HUES64 (cell line): ENCODE results near the gene ZNF431. TPM values are rescaled to one million over a fixed set of nuclear protein-coding genes. Genes with fewer than 3 reads are reported as not detected.

Experiments used
- H3K27ac ChIP-seq: 2 replicates; pipeline ENCODE4 v1.7.0; 2013; ENCODE audit warnings: low read depth, low read length, inconsistent platforms
- H3K27me3 ChIP-seq: 2 replicates; pipeline ENCODE4 v1.6.1; 2013; ENCODE audit warnings: mild to moderate bottlenecking, low read length; ENCODE audit not compliant: insufficient read depth
- H3K36me3 ChIP-seq: 2 replicates; pipeline ENCODE4 v1.6.1; 2013; ENCODE audit warnings: mild to moderate bottlenecking, low read length; ENCODE audit not compliant: insufficient read depth
- H3K4me1 ChIP-seq: 2 replicates; pipeline ENCODE4 v1.6.1; 2013; ENCODE audit warnings: mild to moderate bottlenecking, low read length, moderate library complexity; ENCODE audit not compliant: insufficient read depth
- H3K4me3 ChIP-seq: 2 replicates; pipeline ENCODE4 v1.5.1; 2013; ENCODE audit warnings: mild to moderate bottlenecking, low read length, moderate library complexity
- H3K9ac ChIP-seq: 2 replicates; pipeline ENCODE4 v1.6.1; 2013; ENCODE audit warnings: mild to moderate bottlenecking, low read depth, low read length
- H3K9me3 ChIP-seq: 2 replicates; pipeline ENCODE4 v1.6.1; 2013; ENCODE audit warnings: low read depth, low read length; ENCODE audit not compliant: insufficient read depth
- WGBS: fragments of 150-250, 120-280 bp; methylation state at CpG from one replicate; pipeline ENCODE4 v1.1.7; 2013; ENCODE audit warnings: missing lambda C conversion rate; 5-methylcytosine and 5-hydroxymethylcytosine counted together
- polyA plus RNA-seq, 2 experiments: library from polyadenylated mRNA; stranded (reverse); fragments of 50-300 nt; gene quantifications; one replicate each; pipeline ENCODE4 v1.2.3, GENCODE V29; 2013

Gene ZNF431
- 18.0 TPM for polyA plus RNA-seq (2013, experiment 1 of 2)
- polyA plus RNA-seq (2013, experiment 2 of 2), result 17.9 TPM

DNA sequence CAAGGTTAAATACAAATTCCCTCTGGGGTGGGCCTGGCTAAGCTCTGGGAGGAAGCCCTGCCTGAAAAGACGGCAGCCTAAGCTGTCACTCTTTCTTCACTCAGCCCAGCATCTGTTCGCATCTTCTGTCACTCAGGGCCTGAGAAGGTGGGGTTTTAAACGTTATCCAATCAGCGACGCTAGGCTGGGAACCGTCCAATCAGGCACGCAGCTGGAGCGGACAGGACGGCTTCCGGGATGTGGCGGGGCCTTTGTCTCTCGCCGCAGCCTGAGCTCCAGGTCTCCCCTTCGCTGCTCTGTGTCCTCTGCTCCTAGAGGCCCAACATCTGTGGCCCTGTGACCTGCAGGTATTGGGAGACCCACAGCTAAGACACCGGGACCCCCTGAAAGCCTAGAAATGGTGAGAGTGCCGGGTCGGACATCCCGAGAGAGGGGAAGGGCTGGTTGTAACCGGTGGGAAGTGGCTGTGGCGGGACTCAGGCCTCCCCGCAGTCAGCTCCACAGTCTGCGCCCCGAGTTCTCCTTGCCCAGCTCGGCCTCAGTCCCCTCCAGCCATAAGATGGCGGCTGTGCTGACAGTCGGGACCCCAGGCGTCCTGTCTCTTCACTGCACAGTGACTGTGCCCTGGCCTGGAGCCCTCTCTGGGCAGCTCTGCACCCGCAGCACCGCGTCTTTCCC, at the start of gene ZNF431:
Gene ZNF431, plus strand, starts transcription at position 254 of the 678 bp plus-strand sequence. Its CDS starts 144 bp downstream, at position 398.
- Histone ChIP-seq H3K4me1 (peaks cover 15% of the 10 kb centered on the region; the same call in 1 of the 2 replicates), H3K9me3 (peaks cover 17% of the 10 kb centered on the region), H3K27me3 (no peaks in the 10 kb centered on the region), H3K36me3 (peaks cover 38% of the 10 kb centered on the region), H3K4me3 (peak within 1 kb of the TSS; percentile 82), H3K9ac (peak within 1 kb of the TSS; percentile 93), H3K27ac (peak within 1 kb of the TSS; percentile 78)
- under 1% methylated on average over 30 of the region's 30 CpGs for WGBS

DNA sequence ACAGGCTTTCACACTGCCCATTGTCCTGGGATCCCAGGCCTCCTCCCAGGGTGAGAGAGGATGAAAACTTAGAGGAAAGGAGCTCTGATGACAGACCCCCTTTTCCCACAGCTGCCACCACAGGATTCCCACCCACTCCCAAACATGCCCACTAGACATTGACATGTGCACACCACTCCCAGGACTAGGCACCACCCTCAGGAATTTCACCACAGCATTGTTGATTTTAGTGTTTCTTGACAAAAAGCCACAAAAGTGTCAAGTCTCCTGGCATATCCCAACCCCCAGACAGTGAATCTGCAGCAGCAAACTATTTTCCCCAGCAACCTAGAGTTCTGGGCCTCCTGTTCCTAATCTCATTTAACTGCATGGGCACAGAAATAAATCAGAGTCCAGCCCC, 49.7 kb upstream of the ZNF431 start:
- no peak overlapping the region for H3K9ac ChIP-seq
- no peaks in the 10 kb centered on the region for H3K27me3 ChIP-seq
- H3K4me1 ChIP-seq, result no peaks in the 10 kb centered on the region
- H3K4me3 ChIP-seq, result no peak overlapping the region
- H3K9me3 ChIP-seq, result no peaks in the 10 kb centered on the region
- H3K36me3 ChIP-seq, result peaks cover 67% of the 10 kb centered on the region
- H3K27ac ChIP-seq, result no peak overlapping the region

DNA sequence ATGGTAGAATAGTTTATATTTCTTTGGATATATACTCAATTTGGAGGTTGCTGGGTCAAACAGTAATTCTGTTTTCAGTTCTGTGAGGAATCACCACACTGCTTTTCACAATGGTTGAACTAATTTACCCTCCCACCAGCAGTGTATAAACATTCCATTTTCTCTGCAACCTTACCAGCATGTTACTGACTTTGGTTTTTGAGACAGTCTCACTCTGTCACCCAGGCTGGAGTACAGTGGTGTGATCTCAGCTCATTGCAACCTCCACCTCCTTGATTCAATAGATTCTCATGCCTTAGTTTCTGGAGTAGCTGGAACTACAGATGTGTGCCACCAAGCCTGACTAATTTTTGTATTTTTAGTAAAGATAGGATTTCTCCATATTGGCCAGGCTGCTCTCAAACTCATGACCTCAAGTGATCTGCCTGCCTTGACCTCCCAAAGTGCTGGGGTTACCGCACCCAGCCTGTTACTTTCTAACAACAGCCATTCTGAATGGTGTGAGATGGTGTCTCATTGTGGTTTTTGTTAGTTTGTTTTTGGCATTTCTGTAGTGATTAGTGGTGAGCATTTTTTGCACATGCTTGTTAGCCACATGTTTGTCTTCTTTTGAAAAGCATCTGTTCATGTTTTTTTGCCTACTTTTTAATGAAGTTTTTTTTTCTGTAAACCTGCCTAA, 47.4 kb upstream of the ZNF431 start:
- 95% methylated on average over 1 of the region's 1 CpG for WGBS
- H3K36me3 ChIP-seq, result peaks cover 65% of the 10 kb centered on the region
- H3K4me1 ChIP-seq, result no peaks in the 10 kb centered on the region
- H3K9me3 ChIP-seq, result no peaks in the 10 kb centered on the region
- no peak overlapping the region for H3K4me3 ChIP-seq
- H3K9ac ChIP-seq, result no peak overlapping the region
- no peak overlapping the region for H3K27ac ChIP-seq
- no peaks in the 10 kb centered on the region for H3K27me3 ChIP-seq

DNA sequence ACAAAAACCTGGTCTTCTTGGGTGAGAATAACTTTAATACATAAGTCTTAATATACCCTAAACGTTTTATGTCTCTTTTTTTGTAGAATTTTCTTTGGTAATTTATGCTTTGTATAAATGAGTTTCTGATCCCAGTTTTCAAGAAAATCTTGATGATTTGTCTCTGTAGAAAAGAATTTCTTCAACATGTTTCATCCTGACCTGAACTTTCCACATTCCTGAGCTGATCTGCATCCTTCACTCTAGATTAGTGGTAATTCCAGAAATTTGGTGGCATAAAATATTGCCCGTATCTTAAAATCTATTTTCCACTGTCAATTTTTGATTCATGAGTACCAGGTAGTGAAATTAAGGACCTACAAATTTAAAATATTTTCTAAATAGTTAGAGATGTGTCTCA, 43.5 kb upstream of the ZNF431 start:
- H3K36me3 ChIP-seq, result peaks cover 87% of the 10 kb centered on the region
- no peaks in the 10 kb centered on the region for H3K4me1 ChIP-seq
- H3K27me3 ChIP-seq, result no peaks in the 10 kb centered on the region
- H3K9ac ChIP-seq, result no peak overlapping the region
- no peaks in the 10 kb centered on the region for H3K9me3 ChIP-seq
- no CpG with 5 or more reads among the region's 2 CpGs for WGBS
- H3K27ac ChIP-seq, result no peak overlapping the region
- H3K4me3 ChIP-seq, result no peak overlapping the region

DNA sequence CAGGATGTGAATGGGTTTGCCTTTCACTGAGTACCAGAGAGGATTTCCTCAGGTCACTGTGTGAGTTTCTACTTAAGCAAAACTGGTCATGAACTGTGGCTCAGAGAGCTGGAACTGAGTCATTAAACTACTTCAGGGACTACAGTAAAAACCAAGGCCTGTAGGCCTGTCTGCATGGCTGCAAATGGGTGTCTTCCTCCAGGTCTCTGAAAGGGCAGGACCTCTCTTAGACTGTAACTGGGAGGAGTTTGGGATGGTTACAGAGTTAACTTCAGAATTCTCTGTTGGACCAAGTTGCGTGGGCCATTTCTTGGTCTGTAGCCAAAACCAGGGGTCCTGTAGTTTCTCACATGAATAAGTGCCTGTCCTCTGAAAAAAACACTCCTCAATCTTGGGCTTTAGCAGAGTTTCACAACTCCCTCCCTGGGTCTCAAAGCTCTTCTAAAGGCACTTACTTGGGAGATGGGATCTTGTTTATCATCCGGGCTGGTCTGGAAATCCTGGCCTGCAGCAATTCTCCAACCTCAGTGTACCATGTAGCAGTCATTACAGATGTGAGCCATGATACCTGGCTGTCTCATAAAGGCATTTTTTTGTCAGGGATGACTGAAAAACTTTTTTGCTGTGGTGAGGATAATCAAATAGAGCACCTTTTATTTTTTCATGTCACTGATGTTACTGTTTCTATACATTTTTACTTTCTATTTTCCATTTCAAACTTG, 40.2 kb upstream of the ZNF431 start:
- H3K36me3 ChIP-seq, result peaks cover 88% of the 10 kb centered on the region
- 93% methylated on average over 2 of the region's 2 CpGs for WGBS

DNA sequence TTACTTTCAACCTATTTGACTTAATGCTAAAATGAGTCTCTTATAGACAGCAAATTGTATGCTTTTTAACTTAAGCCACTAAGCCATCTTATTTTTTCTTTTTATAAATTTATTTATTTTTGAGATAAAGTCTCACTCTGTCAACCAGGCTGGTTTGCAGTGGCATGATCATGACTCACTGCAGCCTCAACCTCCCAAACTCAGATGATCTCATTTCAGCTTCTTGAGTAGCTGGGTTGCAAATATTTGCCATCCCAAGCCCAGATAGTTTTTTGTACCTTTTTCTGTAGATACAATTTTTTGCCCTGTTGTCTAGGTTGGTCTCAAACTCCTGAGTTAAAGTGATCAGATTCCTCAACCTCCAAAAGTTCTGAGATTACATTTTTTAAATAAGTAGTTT, 32.7 kb upstream of the ZNF431 start:
- H3K4me3 ChIP-seq, result no peak overlapping the region
- peaks cover 60% of the 10 kb centered on the region for H3K36me3 ChIP-seq
- no peaks in the 10 kb centered on the region for H3K4me1 ChIP-seq
- H3K9ac ChIP-seq, result no peak overlapping the region
- H3K9me3 ChIP-seq, result no peaks in the 10 kb centered on the region
- H3K27me3 ChIP-seq, result no peaks in the 10 kb centered on the region
- H3K27ac ChIP-seq, result no peak overlapping the region

More for the DNA sequence above, 40.2 kb upstream of the ZNF431 start:
- Histone ChIP-seq H3K9ac (no peak overlapping the region), H3K27me3 (no peaks in the 10 kb centered on the region), H3K4me1 (no peaks in the 10 kb centered on the region), H3K4me3 (no peak overlapping the region), H3K9me3 (no peaks in the 10 kb centered on the region), H3K27ac (no peak overlapping the region)

DNA sequence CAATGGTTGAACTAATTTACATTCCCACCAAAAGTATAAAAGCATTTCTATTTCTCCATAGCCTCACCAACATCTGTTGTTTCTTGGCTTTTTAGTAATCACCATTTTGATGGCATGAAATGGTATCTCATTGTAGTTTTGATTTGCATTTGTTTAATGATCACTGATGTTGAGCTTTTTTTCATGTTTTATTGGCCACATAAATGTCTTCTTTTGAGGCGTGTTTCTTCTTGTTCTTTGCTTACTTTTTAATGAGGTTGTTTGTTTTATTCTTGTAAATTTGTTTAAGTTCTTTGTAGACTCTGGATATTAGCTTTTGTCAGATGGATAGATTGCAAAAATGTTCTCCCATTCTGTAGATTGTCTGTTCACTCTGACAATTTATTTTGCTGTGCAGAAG, 31.7 kb upstream of the ZNF431 start:
- no peak overlapping the region for H3K27ac ChIP-seq
- no peaks in the 10 kb centered on the region for H3K27me3 ChIP-seq
- H3K36me3 ChIP-seq, result peaks cover 59% of the 10 kb centered on the region
- no peak overlapping the region for H3K4me3 ChIP-seq
- 96% methylated on average over 1 of the region's 1 CpG for WGBS
- no peaks in the 10 kb centered on the region for H3K4me1 ChIP-seq
- H3K9ac ChIP-seq, result no peak overlapping the region
- H3K9me3 ChIP-seq, result no peaks in the 10 kb centered on the region

DNA sequence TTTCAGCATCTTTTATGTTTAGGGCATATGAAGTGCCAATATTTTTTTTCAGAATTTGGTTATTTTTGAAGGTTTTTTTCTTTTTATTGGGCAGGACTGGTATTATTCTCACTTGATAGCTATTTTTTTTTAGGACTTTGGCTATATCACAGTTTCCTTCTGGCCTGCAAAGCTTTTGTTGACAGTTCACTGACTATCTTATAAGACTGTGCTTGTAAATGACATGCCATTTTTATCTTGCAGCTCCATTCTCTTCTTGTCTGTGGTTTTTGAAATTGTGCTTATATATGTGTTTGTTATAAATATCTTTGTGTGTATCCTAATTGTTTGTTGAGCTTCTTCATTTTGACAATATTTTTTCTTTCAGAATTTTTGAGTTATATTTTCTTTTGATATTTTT, 26.4 kb upstream of the ZNF431 start:
- Histone ChIP-seq H3K27me3 (no peaks in the 10 kb centered on the region), H3K36me3 (peaks cover 69% of the 10 kb centered on the region), H3K9me3 (no peaks in the 10 kb centered on the region), H3K4me1 (no peaks in the 10 kb centered on the region), H3K9ac (no peak overlapping the region), H3K4me3 (no peak overlapping the region), H3K27ac (no peak overlapping the region)

DNA sequence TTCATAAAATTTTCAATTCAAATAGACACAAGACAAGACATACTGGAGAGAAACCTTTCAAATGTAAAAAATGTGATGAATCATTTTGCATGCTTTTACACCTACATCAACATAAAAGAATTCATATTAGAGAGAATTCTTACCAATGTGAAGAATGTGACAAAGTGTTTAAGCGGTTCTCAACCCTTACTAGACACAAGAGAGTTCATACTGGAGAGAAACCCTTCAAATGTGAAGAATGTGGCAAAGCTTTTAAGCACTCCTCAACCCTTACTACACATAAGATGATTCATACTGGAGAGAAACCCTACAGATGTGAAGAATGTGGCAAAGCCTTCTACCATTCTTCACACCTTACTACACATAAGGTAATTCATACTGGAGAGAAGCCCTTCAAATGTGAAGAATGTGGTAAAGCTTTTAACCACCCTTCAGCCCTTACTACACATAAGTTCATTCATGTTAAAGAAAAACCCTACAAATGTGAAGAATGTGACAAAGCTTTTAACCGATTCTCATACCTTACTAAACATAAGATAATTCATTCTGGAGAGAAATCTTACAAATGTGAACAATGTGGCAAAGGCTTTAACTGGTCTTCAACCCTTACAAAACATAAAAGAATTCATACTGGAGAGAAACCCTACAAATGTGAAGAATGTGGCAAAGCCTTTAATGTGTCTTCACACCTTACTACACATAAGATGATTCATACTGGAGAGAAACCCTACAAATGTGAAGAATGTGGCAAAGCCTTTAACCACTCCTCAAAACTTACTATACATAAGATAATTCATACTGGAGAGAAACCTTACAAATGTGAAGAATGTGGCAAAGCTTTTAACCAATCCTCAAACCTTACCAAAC, 24.6 kb upstream of the ZNF431 start:
- Histone ChIP-seq H3K27ac (peak overlapping the region; percentile 25; the same call in 1 of the 2 replicates), H3K27me3 (no peaks in the 10 kb centered on the region), H3K9ac (no peak overlapping the region), H3K4me1 (no peaks in the 10 kb centered on the region), H3K36me3 (peaks cover 78% of the 10 kb centered on the region), H3K9me3 (no peaks in the 10 kb centered on the region), H3K4me3 (no peak overlapping the region)
- WGBS, result 86% methylated on average over 2 of the region's 2 CpGs

DNA sequence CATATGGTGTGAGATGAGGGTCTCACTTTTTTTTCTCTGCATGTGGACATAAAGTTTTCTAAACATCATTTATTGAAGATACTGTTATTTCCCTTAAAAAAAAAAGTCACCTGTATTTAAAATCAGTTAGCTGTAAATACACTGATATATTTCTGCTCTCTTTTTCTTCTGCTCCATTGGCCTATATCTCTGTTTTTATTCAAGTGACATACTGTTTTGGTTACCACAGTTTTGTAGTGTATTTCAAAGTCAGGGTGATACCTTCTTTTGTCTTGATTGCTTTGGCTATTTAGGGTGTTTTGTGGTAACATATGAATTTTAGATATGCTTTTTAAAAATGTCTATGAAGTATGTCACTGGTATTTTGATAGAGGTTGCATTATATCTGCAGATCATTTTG, 15.8 kb upstream of the ZNF431 start:
- Histone ChIP-seq H3K27me3 (no peaks in the 10 kb centered on the region), H3K36me3 (peaks cover 12% of the 10 kb centered on the region), H3K4me1 (peaks cover 14% of the 10 kb centered on the region; the same call in 1 of the 2 replicates), H3K9ac (no peak overlapping the region), H3K4me3 (no peak overlapping the region), H3K9me3 (no peaks in the 10 kb centered on the region), H3K27ac (no peak overlapping the region)
